IMR-90 (cell line): ENCODE data around the gene NAPB.
A peak's percentile ranks its signal among the peaks of the same experiment; 100 is the strongest.

Source experiments
- BHLHE40 ChIP-seq: fragments of 150-350 bp; IDR thresholded peaks from 2 replicates; pipeline ENCODE4 v1.6.1; 2016; ENCODE audit warnings: mild to moderate bottlenecking, low read depth, low read length
- CEBPB ChIP-seq: IDR thresholded peaks from 2 replicates; pipeline ENCODE4 v1.6.1; 2012; ENCODE audit warnings: low read depth, low read length, improper control_type of control experiment
- FOS ChIP-seq: fragments of 150-350 bp; IDR thresholded peaks from 2 replicates; pipeline ENCODE4 v1.6.1; 2016; ENCODE audit warnings: low read depth, low read length
- MAFK ChIP-seq: IDR thresholded peaks from 2 replicates; pipeline ENCODE4 v1.6.1; 2012; ENCODE audit warnings: low read depth, low read length, improper control_type of control experiment
- MXI1 ChIP-seq: IDR thresholded peaks from 2 replicates; pipeline ENCODE4 v1.6.1; 2012; ENCODE audit warnings: low read depth, mild to moderate bottlenecking, low read length, moderate library complexity, borderline replicate concordance
- POLR2A ChIP-seq: IDR thresholded peaks from 2 replicates; pipeline ENCODE4 v1.6.1; 2012; ENCODE audit warnings: mild to moderate bottlenecking, low read depth, low read length
- RCOR1 ChIP-seq: IDR thresholded peaks from 2 replicates; pipeline ENCODE4 v1.6.1; 2012; ENCODE audit warnings: mild to moderate bottlenecking, low read length, improper control_type of control experiment; ENCODE audit not compliant: insufficient replicate concordance
- SMC3 ChIP-seq: fragments of 150-350 bp; IDR thresholded peaks from 2 replicates; pipeline ENCODE4 v1.6.1; 2016; ENCODE audit warnings: low read depth, mild to moderate bottlenecking, antibody characterized with exemption, low read length, moderate library complexity
- TF ChIP-seq, protein P1 (sequence below): conservative IDR thresholded peaks from 2 replicates; pipeline ENCODE4 v1.5.1; 2012; ENCODE audit warnings: mild to moderate bottlenecking, low read depth, low read length, improper control_type of control experiment
- TF ChIP-seq, protein P2 (sequence below): fragments of 150-350 bp; IDR thresholded peaks from 2 replicates; pipeline ENCODE4 v1.6.1; 2017; ENCODE audit warnings: mild to moderate bottlenecking, antibody characterized with exemption, low read length, low read depth

DNA sequence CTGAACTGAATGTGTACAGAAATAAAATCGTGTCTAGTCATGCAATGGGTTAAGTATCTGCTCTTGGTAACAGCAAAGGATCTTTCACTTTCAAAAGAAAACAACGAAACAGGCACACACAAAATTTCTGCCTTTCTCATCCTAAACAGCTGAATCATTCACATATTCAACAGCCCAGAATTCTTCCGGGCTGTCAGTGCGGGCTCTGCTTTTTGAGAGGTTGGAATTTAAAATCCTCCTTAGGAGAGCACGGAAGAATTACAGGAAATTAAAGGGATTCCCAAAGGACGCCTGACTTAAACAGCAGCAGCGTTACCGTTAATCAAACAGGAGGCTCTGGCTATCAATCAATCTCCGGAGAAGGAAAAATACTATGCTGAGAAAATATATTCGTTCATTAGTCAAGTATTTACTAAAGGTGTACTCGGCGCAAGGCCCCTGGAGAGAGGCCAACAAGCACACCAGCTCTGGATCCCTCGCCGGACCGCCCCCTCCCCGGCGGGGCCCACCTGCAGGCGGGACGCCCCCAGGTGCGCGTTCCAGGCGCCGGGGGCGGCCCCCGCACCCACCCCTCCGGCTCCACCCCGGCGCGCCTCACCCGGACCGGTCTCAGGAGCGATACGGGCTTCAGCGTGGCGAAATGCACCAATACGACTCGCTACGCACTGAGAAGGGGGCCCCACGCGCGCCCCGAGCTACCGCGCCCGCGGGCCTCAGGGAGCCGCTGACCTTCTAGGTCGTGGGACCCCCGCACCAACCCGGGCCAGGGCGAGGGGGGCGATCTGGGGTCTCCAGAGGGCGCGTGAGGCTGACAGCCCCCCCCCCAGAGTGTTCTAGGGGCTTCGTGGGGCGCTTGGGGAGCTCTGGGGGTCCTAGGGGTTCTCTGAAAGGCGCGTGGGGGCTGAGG lies 1.0 kb downstream of the NAPB start:
- TF ChIP-seq, protein P1, sequence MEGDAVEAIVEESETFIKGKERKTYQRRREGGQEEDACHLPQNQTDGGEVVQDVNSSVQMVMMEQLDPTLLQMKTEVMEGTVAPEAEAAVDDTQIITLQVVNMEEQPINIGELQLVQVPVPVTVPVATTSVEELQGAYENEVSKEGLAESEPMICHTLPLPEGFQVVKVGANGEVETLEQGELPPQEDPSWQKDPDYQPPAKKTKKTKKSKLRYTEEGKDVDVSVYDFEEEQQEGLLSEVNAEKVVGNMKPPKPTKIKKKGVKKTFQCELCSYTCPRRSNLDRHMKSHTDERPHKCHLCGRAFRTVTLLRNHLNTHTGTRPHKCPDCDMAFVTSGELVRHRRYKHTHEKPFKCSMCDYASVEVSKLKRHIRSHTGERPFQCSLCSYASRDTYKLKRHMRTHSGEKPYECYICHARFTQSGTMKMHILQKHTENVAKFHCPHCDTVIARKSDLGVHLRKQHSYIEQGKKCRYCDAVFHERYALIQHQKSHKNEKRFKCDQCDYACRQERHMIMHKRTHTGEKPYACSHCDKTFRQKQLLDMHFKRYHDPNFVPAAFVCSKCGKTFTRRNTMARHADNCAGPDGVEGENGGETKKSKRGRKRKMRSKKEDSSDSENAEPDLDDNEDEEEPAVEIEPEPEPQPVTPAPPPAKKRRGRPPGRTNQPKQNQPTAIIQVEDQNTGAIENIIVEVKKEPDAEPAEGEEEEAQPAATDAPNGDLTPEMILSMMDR = no peak
- TF ChIP-seq SMC3 = no peak
- TF ChIP-seq FOS = no peak
- TF ChIP-seq POLR2A = no peak
- TF ChIP-seq, protein P2, sequence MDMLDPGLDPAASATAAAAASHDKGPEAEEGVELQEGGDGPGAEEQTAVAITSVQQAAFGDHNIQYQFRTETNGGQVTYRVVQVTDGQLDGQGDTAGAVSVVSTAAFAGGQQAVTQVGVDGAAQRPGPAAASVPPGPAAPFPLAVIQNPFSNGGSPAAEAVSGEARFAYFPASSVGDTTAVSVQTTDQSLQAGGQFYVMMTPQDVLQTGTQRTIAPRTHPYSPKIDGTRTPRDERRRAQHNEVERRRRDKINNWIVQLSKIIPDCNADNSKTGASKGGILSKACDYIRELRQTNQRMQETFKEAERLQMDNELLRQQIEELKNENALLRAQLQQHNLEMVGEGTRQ = no peak
- TF ChIP-seq CEBPB = no peak
- no peak for TF ChIP-seq MXI1
- no peak for TF ChIP-seq BHLHE40
- TF ChIP-seq MAFK = peak; percentile 48; the same call in 1 of the 2 replicates
- TF ChIP-seq RCOR1 = no peak
